ENCODE data around the gene PRKCA.
A peak's percentile ranks its signal among the peaks of the same experiment; 100 is the strongest.

The PRKCA gene

DNA sequence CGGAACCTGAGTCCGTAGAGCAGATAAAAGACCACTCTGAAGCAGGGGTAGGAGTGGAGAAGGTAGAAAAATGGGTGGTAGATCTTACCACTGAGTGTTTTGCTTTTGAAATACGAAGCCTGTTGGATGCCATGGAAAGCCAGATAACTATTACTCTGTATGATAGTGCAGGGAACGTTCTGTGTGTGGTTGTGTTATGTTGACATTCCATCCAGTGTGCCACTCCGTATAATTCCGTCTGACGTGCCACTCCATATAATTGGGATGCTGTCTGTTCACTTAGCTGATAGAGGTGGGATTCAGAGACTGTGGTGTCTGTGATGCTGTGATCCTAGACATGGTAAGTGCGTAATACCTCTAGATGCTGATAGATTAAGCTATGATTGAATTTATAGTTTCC, 269.3 kb downstream of the PRKCA start:
- DNase-seq (ENCODE audit: low spot score) (no peak), ATAC-seq (ENCODE audit: low read depth) (no peak)
- Histone ChIP-seq H3K4me3 (ENCODE audit: severe bottlenecking) (no peak overlapping the region), H3K9me3 (ENCODE audit: severe bottlenecking) (no peaks in the 10 kb centered on the region), H3K36me3 (ENCODE audit: low read depth) (no peaks in the 10 kb centered on the region), H3K27me3 (ENCODE audit: insufficient read depth, poor library complexity, severe bottlenecking) (no peaks in the 10 kb centered on the region), H3K27ac (ENCODE audit: poor library complexity, severe bottlenecking) (peak overlapping the region; percentile 49), H3K4me1 (ENCODE audit: insufficient read depth, poor library complexity, severe bottlenecking) (peaks cover 39% of the 10 kb centered on the region)
- TF ChIP-seq CTCF (IDR thresholded peaks at IDR 0.05; ENCODE audit: poor library complexity, severe bottlenecking), result no peak

GRCh38 chr17:66573078-66573477, 270.7 kb downstream of the PRKCA start:
- Histone ChIP-seq H3K4me3 (ENCODE audit: severe bottlenecking) (no peak overlapping the region), H3K9me3 (ENCODE audit: severe bottlenecking) (no peaks in the 10 kb centered on the region), H3K4me1 (ENCODE audit: insufficient read depth, poor library complexity, severe bottlenecking) (peaks cover 26% of the 10 kb centered on the region), H3K27ac (ENCODE audit: poor library complexity, severe bottlenecking) (no peak overlapping the region), H3K27me3 (ENCODE audit: insufficient read depth, poor library complexity, severe bottlenecking) (no peaks in the 10 kb centered on the region), H3K36me3 (ENCODE audit: low read depth) (no peaks in the 10 kb centered on the region)
- no peak for ATAC-seq (ENCODE audit: low read depth)
- TF ChIP-seq CTCF (IDR thresholded peaks at IDR 0.05; ENCODE audit: poor library complexity, severe bottlenecking), result no peak
- no peak for DNase-seq (ENCODE audit: low spot score)

GRCh38 chr17:66574123-66574522, 271.7 kb downstream of the PRKCA start:
- DNase-seq (ENCODE audit: low spot score) (no peak), ATAC-seq (ENCODE audit: low read depth) (no peak)
- H3K27me3 ChIP-seq (ENCODE audit: insufficient read depth, poor library complexity, severe bottlenecking), result no peaks in the 10 kb centered on the region
- H3K36me3 ChIP-seq (ENCODE audit: low read depth), result no peaks in the 10 kb centered on the region
- no peak overlapping the region for H3K4me3 ChIP-seq (ENCODE audit: severe bottlenecking)
- no peaks in the 10 kb centered on the region for H3K9me3 ChIP-seq (ENCODE audit: severe bottlenecking)
- H3K4me1 ChIP-seq (ENCODE audit: insufficient read depth, poor library complexity, severe bottlenecking), result peaks cover 24% of the 10 kb centered on the region
- TF ChIP-seq CTCF (IDR thresholded peaks at IDR 0.05; ENCODE audit: poor library complexity, severe bottlenecking), result no peak
- no peak overlapping the region for H3K27ac ChIP-seq (ENCODE audit: poor library complexity, severe bottlenecking)

DNA sequence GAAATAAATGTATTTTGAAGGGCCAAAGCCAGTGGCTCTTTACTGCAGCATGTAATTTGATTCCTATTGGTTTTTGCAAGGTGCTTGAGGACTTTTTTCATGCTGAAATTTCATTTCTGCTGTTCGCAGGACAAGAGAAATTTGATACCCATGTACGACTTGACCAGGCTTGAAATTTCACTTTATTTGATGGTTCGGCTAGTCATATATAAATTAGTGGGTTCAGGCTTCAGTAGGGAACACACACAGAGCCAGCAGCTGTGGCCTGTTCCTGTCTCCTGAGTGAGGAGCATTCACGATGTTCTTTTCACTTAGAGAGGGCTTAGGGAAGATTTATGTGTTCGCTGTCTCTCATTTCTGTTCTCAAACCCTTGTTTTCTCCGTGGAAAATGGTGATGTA, 274.1 kb downstream of the PRKCA start:
- H3K27ac ChIP-seq (ENCODE audit: poor library complexity, severe bottlenecking), result no peak overlapping the region
- peaks cover 10% of the 10 kb centered on the region for H3K4me1 ChIP-seq (ENCODE audit: insufficient read depth, poor library complexity, severe bottlenecking)
- DNase-seq (ENCODE audit: low spot score) (no peak), ATAC-seq (ENCODE audit: low read depth) (peak; percentile 40; the same call in 1 of the 3 replicates)
- no peaks in the 10 kb centered on the region for H3K9me3 ChIP-seq (ENCODE audit: severe bottlenecking)
- TF ChIP-seq CTCF (IDR thresholded peaks at IDR 0.05; ENCODE audit: poor library complexity, severe bottlenecking), result no peak
- H3K36me3 ChIP-seq (ENCODE audit: low read depth), result no peaks in the 10 kb centered on the region
- no peaks in the 10 kb centered on the region for H3K27me3 ChIP-seq (ENCODE audit: insufficient read depth, poor library complexity, severe bottlenecking)
- H3K4me3 ChIP-seq (ENCODE audit: severe bottlenecking), result no peak overlapping the region

GRCh38 chr17:66577041-66577440, 274.6 kb downstream of the PRKCA start:
- no peak for TF ChIP-seq CTCF (IDR thresholded peaks at IDR 0.05; ENCODE audit: poor library complexity, severe bottlenecking)
- H3K36me3 ChIP-seq (ENCODE audit: low read depth), result no peaks in the 10 kb centered on the region

More at GRCh38 chr17:66577041-66577440, 274.6 kb downstream of the PRKCA start:
- DNase-seq (ENCODE audit: low spot score) (no peak), ATAC-seq (ENCODE audit: low read depth) (no peak)
- peaks cover 8% of the 10 kb centered on the region for H3K4me1 ChIP-seq (ENCODE audit: insufficient read depth, poor library complexity, severe bottlenecking)
- no peaks in the 10 kb centered on the region for H3K9me3 ChIP-seq (ENCODE audit: severe bottlenecking)
- no peak overlapping the region for H3K27ac ChIP-seq (ENCODE audit: poor library complexity, severe bottlenecking)
- no peaks in the 10 kb centered on the region for H3K27me3 ChIP-seq (ENCODE audit: insufficient read depth, poor library complexity, severe bottlenecking)
- no peak overlapping the region for H3K4me3 ChIP-seq (ENCODE audit: severe bottlenecking)

Measured in RWPE2 (cell line).